Skeletal muscle cell (primary cell): ENCODE data around the gene EXOC4.

Source experiments
- DNase-seq: peaks from one replicate; pipeline ENCODE4 v3.0.0-alpha.2; 2010; ENCODE audit warnings: low read depth
- H3K4me3 ChIP-seq: 2 replicates; pipeline ENCODE4 v1.5.1; 2011; ENCODE audit warnings: low read depth, mild to moderate bottlenecking, control low read depth, low read length, moderate library complexity

Gene EXOC4

GRCh38 chr7:133354546-133355324 is 101.9 kb downstream of the EXOC4 start:
- DNase-seq, result no peak
- H3K4me3 ChIP-seq, result no peak overlapping the region

GRCh38 chr7:133355325-133355708 is 102.4 kb downstream of the EXOC4 start:
- no peak for DNase-seq
- no peak overlapping the region for H3K4me3 ChIP-seq

GRCh38 chr7:133355822-133356221 is 102.9 kb downstream of the EXOC4 start:
- no peak for DNase-seq
- H3K4me3 ChIP-seq, result no peak overlapping the region

- H3K4me3 ChIP-seq, result no peak overlapping the region
- no peak for DNase-seq
Observed at GRCh38 chr7:133358708-133359107, 105.8 kb downstream of the EXOC4 start.

- H3K4me3 ChIP-seq, result no peak overlapping the region
- DNase-seq, result no peak
Observed at GRCh38 chr7:133359449-133359848, 106.6 kb downstream of the EXOC4 start.

GRCh38 chr7:133360201-133360600 is 107.3 kb downstream of the EXOC4 start:
- DNase-seq, result no peak
- H3K4me3 ChIP-seq, result no peak overlapping the region

- no peak for DNase-seq
- no peak overlapping the region for H3K4me3 ChIP-seq
Observed at GRCh38 chr7:133361806-133362205, 108.9 kb downstream of the EXOC4 start.

GRCh38 chr7:133364959-133365690 is 112.2 kb downstream of the EXOC4 start:
- H3K4me3 ChIP-seq, result no peak overlapping the region
- DNase-seq, result no peak

GRCh38 chr7:133365917-133366316 is 113.0 kb downstream of the EXOC4 start:
- no peak for DNase-seq

GRCh38 chr7:133367561-133367960 is 114.7 kb downstream of the EXOC4 start:
- DNase-seq, result no peak
- H3K4me3 ChIP-seq, result no peak overlapping the region

More at GRCh38 chr7:133365917-133366316, 113.0 kb downstream of the EXOC4 start:
- H3K4me3 ChIP-seq, result no peak overlapping the region

- H3K4me3 ChIP-seq, result no peak overlapping the region
- DNase-seq, result no peak
Observed at GRCh38 chr7:133369130-133369529, 116.3 kb downstream of the EXOC4 start.

GRCh38 chr7:133371616-133372015 is 118.7 kb downstream of the EXOC4 start:
- H3K4me3 ChIP-seq, result no peak overlapping the region
- no peak for DNase-seq

- DNase-seq, result no peak
- no peak overlapping the region for H3K4me3 ChIP-seq
Observed at GRCh38 chr7:133372337-133372736, 119.5 kb downstream of the EXOC4 start.

- no peak overlapping the region for H3K4me3 ChIP-seq
Observed at GRCh38 chr7:133376514-133376913, 123.6 kb downstream of the EXOC4 start.

GRCh38 chr7:133381965-133382364 is 129.1 kb downstream of the EXOC4 start:
- H3K4me3 ChIP-seq, result no peak overlapping the region
- DNase-seq, result no peak

More at GRCh38 chr7:133376514-133376913, 123.6 kb downstream of the EXOC4 start:
- no peak for DNase-seq

- DNase-seq, result no peak
- H3K4me3 ChIP-seq, result no peak overlapping the region
Observed at GRCh38 chr7:133382775-133383559, 130.1 kb downstream of the EXOC4 start.

GRCh38 chr7:133386205-133386604 is 133.3 kb downstream of the EXOC4 start:
- DNase-seq, result no peak
- H3K4me3 ChIP-seq, result no peak overlapping the region

GRCh38 chr7:133389727-133390126 is 136.8 kb downstream of the EXOC4 start:
- H3K4me3 ChIP-seq, result no peak overlapping the region
- DNase-seq, result no peak

GRCh38 chr7:133391206-133391605 is 138.3 kb downstream of the EXOC4 start:
- H3K4me3 ChIP-seq, result no peak overlapping the region
- DNase-seq, result no peak

- no peak for DNase-seq
Observed at GRCh38 chr7:133394369-133394768, 141.5 kb downstream of the EXOC4 start.

More at GRCh38 chr7:133394369-133394768, 141.5 kb downstream of the EXOC4 start:
- no peak overlapping the region for H3K4me3 ChIP-seq
